D721Med (cell line): ENCODE measurements around the gene VCAN.
A peak's percentile ranks its signal among the peaks of the same experiment; 100 is the strongest.

Source experiments
- DNase-seq: peaks from one replicate; pipeline ENCODE4 v3.0.0; 2011; ENCODE audit warnings: low spot score; ENCODE audit not compliant: insufficient read length
- FAIRE-seq: peaks from 2 replicates; lab custom pipeline; 2011; peaks lifted over from hg19 to GRCh38; lab: Jason Lieb, UNC
- TF ChIP-seq, protein P1 (sequence below): IDR thresholded peaks from 2 replicates; pipeline ENCODE4 v1.5.1; 2012; ENCODE audit warnings: mild to moderate bottlenecking, control low read depth; ENCODE audit not compliant: insufficient read depth; ENCODE audit errors: missing control alignments

VCAN gene

DNA sequence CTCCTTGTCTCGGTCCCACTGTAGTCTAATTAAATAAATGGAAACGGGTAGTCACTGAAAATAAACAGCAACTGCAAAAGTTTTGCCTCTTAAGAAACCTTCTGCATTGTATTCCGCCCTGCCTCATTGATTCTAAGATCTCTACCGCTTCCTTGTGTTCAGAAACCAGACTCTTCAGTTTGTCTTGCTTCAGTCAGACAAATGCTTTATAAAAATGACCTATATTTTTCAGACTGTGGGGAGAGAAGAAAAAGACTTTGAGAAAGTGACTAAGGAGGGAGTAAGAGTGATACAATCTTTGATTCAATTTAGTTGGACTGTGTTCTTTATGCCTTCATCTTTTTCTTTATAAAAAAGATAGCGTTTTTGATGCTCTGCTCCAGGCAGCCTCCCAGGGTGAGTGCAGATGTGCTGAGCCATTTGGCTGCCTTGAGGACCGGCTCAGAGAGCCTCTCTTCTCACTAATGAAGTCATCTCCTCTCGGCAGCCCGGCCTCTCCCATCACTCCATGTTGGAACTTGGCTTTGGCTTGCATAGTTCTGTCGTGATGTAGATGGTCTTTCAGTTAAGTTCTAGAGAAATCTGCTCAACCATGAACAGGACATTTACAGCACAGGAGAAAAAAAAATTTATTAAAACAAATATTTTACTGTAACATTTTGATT, 4.0 kb upstream of the VCAN start:
- TF ChIP-seq, protein P1, sequence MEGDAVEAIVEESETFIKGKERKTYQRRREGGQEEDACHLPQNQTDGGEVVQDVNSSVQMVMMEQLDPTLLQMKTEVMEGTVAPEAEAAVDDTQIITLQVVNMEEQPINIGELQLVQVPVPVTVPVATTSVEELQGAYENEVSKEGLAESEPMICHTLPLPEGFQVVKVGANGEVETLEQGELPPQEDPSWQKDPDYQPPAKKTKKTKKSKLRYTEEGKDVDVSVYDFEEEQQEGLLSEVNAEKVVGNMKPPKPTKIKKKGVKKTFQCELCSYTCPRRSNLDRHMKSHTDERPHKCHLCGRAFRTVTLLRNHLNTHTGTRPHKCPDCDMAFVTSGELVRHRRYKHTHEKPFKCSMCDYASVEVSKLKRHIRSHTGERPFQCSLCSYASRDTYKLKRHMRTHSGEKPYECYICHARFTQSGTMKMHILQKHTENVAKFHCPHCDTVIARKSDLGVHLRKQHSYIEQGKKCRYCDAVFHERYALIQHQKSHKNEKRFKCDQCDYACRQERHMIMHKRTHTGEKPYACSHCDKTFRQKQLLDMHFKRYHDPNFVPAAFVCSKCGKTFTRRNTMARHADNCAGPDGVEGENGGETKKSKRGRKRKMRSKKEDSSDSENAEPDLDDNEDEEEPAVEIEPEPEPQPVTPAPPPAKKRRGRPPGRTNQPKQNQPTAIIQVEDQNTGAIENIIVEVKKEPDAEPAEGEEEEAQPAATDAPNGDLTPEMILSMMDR = peak; percentile 7
- FAIRE-seq (no peak), DNase-seq (no peak)

DNA sequence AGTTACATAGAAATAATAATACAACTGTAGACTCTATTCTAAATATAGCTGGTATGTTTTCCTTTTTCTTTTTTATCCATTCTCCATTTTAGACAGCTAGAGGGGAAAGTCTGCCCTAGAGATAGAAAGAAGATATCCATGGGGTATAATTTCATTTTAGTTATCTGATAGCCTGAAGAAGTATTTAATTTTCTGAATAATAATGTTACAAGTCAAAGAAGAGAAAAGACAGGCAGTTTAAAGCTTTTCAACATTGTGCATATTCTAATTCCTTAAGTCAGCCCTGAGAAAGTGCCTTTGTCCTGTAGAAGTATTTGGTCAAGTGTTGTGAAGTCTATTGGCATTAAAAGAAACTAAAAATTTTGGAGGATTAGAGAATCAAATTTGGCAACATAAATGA, 2.5 kb upstream of the VCAN start:
- TF ChIP-seq, protein P1 = no peak
- FAIRE-seq (peak; percentile 53), DNase-seq (no peak)

DNA sequence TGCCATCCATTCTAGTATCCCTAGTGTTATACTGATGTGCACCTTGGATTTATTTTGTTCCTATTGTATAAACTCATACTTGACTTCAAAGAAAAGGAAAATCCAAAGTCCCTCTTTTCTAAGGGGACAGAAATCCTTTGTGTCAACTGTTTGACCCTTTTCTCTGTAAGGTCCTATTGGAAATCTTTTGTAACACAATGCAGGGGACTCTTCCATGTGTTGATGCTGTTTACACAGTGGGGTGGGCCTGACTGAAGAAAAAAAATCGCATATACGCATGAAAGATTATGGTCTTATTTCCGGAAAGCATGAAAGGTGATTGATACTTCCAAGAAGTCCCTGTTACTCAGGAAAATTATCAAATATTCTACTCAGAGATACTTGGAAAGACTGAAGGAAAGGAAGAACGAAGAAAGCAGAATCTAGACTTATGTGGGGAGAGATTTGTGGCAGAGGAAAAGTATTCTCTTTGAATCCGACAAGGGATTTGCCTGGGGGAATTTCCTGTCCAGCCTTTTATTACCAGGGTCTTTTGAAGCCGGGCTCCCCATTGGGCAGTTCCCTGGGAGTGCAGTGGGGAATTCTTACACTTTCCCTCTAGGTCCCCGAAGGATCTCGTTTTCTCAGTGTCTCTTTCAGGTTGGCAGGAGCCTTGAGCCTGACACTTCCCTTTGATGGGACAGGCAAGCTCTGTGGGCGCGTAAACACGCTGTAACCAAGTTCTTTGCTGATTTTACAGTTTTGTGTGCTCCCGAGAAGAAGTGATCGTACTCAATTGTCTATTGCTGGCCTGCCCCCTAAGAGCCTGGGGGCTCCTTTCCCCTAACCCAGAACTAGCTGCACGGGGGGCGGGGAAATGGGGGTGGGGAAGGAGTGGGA, 779 bp upstream of the VCAN start:
- DNase-seq (no peak), FAIRE-seq (peak; percentile 21)
- TF ChIP-seq, protein P1 = no peak

DNA sequence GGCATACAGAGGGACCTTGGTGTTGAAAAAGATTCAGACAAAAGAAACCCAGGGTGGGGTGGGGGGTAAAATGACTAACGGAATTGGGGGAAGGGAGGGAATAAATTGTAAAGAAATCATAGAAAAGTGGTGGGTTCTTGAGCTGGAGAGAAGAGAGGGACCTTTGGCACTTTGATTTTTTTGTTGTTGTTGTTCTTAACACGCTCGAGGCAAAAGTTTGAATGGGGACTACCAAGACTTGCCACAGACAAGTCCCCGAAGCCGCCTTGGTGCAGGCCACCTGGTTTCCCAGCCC, 616 bp downstream of the VCAN start:
- FAIRE-seq (no peak), DNase-seq (no peak)
- TF ChIP-seq, protein P1 = no peak

DNA sequence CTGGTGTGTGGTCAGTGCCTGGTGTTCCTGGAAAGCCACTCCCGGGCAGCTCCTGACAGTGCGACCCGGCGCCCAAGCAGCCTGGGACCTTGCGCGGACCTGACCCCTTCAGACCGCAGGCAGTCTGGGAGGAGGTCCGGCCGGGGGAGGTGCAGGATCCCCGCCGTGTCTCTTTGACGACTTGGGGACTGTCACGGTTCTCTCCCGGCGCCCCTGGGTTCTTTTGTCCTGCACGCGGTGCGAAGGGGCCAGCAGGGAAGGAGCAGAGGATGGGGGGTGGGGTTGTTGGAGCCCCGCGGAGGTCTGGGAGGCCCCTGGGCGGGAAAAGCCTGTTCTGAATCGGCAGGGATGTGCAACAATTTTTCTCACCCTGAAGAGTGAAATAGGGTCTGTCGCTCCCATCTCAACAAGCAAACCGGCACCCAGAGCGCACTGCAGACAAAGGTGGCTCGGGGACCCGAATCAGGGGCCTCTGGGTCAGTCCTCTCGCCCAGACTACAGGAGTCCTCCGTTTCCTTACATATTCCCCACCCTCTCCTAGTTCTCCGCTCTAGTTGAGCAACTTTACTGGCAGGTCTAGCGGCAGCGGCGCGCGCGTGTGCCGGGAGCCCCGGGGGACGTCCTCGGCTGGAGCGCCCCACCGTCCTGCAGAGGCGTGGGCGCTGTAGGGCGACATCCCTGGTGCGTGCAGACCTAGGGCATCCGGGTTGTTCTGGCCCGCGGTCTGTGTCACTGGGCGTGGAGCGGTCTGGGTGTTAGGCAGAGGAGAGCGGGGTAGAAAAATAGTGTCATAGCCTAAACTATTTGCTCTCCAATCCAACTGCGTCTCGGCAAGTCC, 1.2 kb downstream of the VCAN start:
- FAIRE-seq (no peak), DNase-seq (no peak)
- TF ChIP-seq, protein P1 = no peak

DNA sequence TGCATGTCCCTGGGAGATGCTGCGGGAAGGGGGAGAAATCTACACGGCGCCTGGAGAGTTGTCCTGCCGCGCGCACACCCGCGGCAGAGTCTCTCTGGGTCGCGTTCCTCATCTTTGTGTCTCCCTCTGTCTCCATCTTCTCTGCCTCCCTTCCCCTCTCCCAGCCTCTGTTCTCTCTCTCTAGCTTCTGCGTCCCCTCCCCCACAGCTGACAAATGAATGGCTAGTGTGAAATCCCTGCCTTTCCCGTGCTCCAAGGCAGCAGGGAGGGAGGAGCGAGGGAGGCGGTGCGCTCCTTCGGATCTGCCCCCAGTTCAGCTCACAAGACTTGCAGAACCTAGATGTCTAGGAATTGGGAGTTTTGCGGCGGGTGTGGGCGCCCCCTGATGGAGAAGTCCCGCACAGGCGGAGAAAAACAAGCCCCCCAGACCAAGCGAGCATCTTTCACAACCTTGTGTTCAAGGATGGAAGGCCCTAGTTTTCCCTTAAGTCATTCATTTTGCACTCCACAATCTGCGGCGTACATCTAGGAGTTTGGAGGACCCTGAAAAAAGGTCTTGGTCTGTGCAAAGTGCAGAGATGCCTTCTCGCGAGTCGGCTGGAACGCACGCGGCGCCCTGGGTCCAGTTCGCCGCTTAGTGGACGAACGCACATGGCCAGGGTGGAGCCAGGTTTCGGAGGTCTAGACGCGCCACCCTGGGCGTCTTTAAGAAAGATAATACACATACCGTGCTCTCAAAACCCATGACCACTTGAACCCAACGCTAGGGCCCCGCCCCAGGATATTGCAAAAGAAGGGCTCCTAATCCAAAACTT, 2.0 kb downstream of the VCAN start:
- FAIRE-seq = peak; percentile 38

More for the DNA sequence above, 2.0 kb downstream of the VCAN start:
- peak; percentile 73 for DNase-seq
- TF ChIP-seq, protein P1 = peak; percentile 84
